Measurements from ENCODE around the gene CPN2.

CPN2 gene

GRCh38 chr3:194327218-194328052, 23.7 kb downstream of the CPN2 start:
- DNase-seq: no peak

GRCh38 chr3:194326968-194327217, 24.2 kb downstream of the CPN2 start:
- no peak for DNase-seq

GRCh38 chr3:194326192-194326967, 24.7 kb downstream of the CPN2 start:
- no peak for DNase-seq

DNA sequence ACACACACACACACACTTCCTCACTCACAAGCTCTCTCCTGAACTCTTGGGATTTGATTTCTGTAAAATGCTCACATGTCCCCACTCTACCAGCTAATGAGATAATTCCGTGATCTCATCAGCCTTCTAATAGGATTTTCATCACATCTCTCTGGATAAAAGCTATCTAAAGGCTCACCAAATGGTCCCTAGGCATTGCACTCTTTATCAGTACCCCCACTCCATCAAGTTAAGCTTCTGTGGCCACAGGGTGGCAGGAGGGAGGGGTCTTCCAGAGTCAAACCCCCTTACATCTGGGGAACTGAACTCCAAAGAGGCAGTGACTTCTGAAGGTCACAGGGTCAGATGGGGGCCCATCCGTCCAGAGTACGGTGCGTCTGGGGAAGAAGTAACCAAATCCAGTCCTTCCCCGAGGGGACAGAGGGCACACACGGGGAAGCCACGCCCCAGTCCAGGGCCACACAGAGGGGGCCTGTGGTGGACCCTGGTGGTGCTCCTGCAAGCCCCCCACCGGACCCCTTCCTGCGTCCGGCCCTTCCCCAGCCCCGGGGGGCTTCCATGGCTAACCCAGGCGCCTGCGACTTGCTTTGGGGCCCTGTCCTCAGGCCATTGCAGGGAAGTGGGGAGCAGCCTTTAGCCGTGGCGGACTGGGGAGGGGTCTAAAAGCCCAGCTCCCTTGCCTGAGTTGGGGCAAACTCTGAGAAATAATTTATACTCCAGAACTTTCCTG, 25.5 kb downstream of the CPN2 start:
- DNase-seq: no peak

DNA sequence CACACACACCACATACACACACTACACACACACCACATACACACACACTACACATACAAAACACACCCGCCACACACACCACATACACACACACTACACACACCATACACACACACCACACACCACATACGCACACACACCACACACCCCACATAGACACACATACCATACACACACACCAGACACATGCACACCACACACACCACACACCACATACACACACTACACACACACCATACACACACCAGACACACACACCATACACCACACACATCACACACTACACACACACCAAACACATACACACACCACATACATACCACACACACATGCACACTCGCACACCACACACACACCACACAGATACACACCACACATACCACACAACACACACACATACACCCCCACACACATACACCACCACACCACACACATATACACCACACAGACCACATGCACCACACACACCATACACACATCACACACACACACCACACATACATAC, 26.3 kb downstream of the CPN2 start:
- no peak for DNase-seq

DNA sequence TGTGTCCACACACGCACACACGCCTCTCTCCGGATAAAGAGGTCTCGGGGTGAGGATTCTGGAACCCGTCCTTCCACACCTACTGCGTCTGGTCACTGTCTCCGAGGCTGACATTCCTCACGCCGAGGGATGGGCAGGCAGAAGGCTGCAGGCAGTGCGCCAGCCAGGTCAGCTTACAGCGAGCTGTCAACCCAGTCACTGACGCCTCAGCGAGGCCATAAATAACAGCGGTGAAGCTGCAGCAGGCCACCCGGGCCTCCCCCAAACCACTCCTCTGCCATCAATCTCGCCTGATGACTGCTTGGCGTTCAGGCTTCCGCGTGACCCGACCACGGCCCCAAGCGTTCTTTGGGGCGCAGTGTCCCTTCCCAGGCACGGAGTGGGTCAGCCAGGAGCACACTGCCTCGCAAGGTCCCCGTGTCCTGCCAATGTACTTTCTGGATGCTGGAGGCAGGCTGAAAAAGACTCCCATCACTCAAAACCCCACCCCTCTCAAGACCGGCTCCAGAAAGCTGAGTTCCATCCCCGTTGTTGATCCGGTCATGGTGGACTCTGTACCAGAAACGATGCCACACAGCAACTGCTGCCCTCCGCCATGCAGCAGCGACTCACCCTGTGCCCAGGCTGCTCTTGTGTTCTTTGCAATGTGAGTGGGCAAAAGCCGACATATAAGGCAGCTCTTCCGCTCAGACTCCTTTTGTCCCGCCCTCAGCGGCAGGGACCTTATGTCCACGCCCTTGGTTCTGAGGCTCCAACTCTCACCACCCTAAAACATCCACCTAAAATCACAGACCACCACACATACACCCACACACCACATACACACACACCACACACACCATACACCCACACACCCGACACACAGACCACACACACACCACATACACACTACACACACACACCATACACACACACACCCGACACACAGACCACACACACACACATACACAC, 27.1 kb downstream of the CPN2 start:
- peak; percentile 46 for DNase-seq

DNA sequence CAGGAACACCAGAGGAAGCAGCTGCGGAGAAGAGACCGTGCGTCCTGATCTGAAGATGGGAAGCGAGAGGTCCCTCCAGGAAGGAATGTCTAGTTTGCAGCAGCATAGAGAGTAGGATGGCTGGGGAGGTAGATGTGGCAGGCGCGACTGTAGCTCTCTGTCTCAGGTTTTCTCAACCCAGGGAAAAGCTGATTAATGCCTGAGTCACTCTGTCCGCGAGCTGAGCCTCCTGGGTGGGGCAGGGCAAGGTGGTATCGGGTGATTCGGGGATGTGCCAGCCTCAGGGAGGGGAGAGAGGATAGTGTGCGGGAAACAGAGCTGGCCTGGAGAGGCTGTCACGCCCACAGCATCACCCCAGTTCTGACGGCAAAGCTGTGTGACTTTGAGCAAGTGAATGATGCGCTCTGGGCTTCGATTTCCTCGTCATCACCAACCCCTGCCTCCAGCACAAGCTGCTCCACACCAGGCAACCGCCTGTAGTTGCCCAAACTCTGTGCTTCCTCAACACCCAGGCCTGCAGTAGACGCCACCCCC, 28.4 kb downstream of the CPN2 start:
- DNase-seq: peak; percentile 52

DNA sequence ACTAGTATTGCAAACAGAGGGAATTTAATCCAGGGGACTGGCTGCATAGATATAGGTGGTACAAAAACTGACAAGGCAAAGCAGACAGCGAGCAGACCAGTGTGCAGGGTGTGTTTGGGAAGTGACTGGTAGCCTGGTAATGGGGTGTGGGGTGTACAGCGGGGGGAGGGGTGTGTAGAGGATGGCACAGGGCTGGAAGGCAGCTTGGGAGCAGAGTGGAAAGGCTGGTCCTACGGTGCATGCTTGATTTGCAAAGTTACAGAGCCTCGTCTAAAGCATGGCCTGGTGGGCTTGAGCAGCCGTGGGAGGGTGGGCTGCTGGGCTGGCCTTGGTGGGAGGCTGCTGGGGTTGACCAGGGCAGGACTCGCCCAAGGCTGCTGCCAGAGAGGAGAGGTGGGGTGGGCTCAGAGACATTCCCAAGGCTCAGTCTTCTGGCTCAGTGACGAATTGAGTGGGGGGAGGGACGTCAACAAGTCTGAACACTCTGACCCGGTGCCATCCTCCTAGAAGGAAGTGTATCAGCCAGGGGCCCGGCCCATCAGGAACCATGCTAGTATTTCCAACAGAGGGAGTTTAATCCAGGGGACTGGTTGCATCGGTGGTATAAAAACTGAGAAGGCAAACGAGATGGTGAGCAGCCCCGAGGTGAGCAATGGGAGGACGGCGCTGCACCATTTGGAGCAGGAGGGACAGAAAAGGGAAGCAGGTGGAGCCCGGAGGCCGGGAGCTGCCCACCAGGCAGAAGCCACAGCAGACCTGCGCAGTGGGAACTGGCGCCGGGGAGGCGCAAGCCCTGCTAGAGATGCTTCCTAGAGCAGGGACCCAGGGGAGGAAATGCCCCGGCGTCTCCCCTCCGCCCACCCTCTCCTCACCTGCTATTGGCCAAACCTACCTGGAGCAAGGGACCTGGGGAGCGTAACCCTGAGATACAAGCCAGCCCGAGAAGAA, 29.2 kb downstream of the CPN2 start:
- no peak for DNase-seq

DNA sequence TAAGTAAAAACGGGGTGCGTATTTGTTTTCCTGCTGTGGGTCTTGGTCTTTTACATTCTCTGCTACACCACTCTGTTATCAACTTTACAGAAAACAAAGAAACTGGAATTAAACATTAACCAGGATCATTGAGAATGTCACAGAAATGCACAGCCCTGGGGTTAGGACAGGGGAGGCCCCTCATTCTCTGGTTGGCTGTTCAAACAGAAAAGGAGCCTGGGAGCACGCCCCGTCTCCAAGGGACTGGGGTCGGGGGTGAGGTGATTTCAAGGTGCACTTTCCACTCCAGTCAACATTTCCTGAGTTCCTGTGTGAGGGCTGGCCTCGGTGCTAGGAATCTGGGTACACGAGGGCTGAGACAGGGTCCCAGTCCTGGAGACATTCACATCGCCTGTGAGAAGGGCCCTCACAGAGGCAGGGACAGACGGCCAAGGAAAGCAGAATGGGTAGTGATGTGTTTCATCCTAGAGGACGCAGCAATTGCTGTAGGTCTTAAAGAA, 30.3 kb downstream of the CPN2 start:
- no peak for DNase-seq

- no peak for DNase-seq
Measured at GRCh38 chr3:194320100-194320499, 31.0 kb downstream of the CPN2 start.

DNA sequence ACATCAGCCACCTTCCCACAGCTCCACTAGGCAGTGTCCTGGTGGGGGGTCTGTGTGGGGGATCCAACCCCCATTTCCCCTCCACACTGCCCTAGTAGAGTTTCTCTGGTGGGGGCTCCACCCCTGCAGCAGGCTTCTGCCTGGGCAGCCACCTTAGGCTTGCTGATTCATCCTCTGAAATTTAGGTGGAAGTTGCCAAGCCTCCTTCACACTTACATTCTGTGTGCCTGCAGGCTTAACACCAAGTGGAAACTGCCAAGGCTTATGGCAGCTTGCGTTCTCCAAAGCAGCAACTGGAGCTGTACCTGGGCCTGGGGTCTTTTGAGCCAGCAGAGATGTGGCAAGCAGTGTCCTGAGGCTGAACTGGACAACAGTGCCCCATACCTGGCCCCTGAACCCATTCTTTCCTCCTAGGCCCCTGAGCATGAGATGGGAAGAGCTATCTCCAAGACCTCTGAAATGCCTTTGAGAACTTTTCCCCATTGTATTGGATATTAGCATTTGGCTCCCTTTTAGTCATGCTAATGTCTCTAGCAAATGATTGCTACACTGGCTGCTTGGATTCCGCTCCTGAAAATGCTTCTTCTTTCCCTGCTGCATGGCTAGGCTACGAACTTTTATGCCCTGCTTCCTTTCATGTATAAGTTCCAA, 32.5 kb downstream of the CPN2 start:
- no peak for DNase-seq

GRCh38 chr3:194316918-194317317, 34.2 kb downstream of the CPN2 start:
- DNase-seq: no peak

DNA sequence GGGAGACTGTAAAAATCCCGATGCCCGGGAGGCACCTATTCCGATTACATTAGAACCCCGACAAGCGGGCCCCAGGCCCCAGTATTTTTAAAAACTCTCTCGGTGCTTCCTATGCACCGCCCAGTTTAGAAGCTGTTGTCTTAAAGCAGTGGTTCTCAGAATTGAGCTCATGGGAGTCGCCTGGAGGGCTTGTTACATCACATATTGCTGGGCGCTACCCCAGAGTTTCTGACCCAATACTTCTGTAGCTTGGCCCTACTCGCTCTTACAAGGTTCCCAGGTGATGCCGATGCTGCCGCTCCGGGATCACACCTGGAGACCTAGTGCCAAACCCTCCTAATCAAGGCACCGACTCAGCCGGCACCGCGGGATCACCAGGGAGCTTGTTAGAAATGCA, 35.2 kb downstream of the CPN2 start:
- DNase-seq: no peak

DNA sequence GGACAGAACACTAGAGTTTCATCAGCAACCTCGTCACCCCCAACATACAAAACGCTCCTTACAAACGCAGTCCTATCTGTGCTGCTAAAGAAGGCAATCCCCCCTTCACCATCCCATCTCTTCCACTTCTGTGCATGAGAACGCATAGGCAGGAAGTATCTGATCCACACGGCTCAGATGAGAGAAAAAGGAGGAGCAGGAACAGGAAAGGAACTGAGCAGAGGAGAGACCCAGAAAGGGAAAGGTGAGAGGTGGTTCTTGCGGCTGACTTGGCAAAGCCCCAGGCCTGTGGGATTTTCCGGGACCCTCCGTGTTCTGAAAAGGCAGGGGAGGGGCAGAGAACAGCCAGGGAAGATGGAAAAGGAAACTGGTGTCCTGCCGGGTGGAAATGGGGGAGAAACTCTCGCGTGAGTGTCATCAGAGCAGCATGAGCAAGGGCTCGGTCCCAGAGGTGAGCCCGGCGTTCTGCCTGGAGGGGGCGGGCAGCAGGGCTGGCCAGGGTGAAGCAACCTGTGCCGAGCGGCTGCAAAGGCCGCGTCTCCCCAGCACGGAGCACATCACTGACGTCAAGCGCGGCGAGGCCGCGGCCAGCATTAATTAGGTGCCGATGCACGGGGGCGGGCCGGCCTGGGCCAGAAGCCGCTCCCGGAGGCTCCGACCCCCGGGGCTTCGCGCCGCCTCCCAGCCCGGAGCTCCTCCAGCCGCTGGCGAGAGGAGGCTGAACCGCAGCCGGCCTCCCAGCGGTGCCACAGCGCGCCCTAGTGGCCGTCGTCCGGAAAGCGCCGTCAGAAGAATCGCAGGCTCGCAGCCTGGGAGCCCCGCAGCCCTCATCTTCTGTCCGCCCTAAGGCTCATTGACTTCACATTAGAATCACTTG, 35.8 kb downstream of the CPN2 start:
- DNase-seq: peak; percentile 86

GRCh38 chr3:194314388-194315068, 36.6 kb downstream of the CPN2 start:
- no peak for DNase-seq

- DNase-seq: no peak
Measured at GRCh38 chr3:194313560-194314387, 37.4 kb downstream of the CPN2 start.

DNA sequence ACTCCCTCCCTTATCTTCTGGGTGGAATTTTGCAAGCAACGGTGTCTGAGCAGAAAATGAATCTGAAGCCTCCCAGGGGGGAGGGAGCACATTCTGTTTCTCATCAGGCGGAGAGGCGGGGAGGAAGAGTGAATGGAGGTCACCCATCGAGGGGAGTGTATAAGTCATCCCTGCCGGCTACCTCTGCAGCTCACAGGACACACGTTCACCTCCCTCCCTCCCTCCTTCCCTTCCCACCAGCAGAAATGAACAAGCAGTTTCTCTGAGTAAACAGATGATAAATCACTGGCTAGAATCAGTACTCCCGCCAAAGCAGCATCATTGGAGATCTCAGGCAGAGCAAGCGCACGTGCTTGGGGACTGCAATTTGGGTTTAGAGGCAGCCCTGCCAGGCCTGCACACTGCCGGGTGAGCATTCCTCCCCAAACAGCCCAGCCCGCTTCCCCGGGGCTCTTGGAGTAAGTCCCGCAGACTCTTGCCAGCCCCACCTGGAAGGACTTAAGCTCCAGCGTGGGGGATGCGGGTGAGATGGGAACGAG, 38.3 kb downstream of the CPN2 start:
- DNase-seq: no peak

Data from stimulated activated CD4-positive, alpha-beta T cell treated with anti-CD3 and anti-CD28 coated beads, Interleukin-15, amount 100 ng/mL, for 24 hours (primary cell).